Measurements from ENCODE around the gene B4GALNT3.

- TF ChIP-seq, protein P1, sequence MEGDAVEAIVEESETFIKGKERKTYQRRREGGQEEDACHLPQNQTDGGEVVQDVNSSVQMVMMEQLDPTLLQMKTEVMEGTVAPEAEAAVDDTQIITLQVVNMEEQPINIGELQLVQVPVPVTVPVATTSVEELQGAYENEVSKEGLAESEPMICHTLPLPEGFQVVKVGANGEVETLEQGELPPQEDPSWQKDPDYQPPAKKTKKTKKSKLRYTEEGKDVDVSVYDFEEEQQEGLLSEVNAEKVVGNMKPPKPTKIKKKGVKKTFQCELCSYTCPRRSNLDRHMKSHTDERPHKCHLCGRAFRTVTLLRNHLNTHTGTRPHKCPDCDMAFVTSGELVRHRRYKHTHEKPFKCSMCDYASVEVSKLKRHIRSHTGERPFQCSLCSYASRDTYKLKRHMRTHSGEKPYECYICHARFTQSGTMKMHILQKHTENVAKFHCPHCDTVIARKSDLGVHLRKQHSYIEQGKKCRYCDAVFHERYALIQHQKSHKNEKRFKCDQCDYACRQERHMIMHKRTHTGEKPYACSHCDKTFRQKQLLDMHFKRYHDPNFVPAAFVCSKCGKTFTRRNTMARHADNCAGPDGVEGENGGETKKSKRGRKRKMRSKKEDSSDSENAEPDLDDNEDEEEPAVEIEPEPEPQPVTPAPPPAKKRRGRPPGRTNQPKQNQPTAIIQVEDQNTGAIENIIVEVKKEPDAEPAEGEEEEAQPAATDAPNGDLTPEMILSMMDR (IDR thresholded peaks at IDR 0.05) = no peak
- no peak for TF ChIP-seq POLR2A (IDR thresholded peaks at IDR 0.05)
- TF ChIP-seq EP300 (IDR thresholded peaks at IDR 0.05) = no peak
These were observed 60.4 kb downstream of the B4GALNT3 start for GRCh38 chr12:520119-520518.

All from tibial nerve (tissue), 4 donors.